Fibroblast of lung (primary cell): Measurements from ENCODE around the gene ITGA3. TPM values are rescaled to one million over a fixed set of nuclear protein-coding genes. Genes with fewer than 3 reads are reported as not detected.

ENCODE experiments used
- DNase-seq, 2 donors: peaks; one replicate each; pipeline versions ENCODE4 v3.0.0 to v3.0.0-alpha.2; 2010; ENCODE audit warnings: low read depth in 2 of 2
- H2AFZ ChIP-seq: 2 replicates; pipeline ENCODE4 v1.5.1; 2012; ENCODE audit warnings: low read length, control low read depth, inconsistent platforms
- H3K27ac ChIP-seq: 2 replicates; pipeline ENCODE4 v1.5.1; 2011; ENCODE audit warnings: low read length, control low read depth; ENCODE audit not compliant: insufficient read depth
- H3K27me3 ChIP-seq: 2 replicates; pipeline ENCODE4 v1.5.1; 2011; ENCODE audit warnings: mild to moderate bottlenecking, low read length; ENCODE audit not compliant: control insufficient read depth, insufficient read depth
- H3K36me3 ChIP-seq: 2 replicates; pipeline ENCODE4 v1.5.1; 2011; ENCODE audit warnings: low read length; ENCODE audit not compliant: control insufficient read depth, insufficient read depth
- H3K4me1 ChIP-seq: 2 replicates; pipeline ENCODE4 v1.5.1; 2011; ENCODE audit warnings: low read length; ENCODE audit not compliant: control insufficient read depth, insufficient read depth; ENCODE audit errors: extremely low read depth
- H3K4me2 ChIP-seq: 2 replicates; pipeline ENCODE4 v1.5.1; 2011; ENCODE audit warnings: low read length, control low read depth; ENCODE audit not compliant: insufficient read depth; ENCODE audit errors: extremely low read depth
- H3K4me3 ChIP-seq, 4 experiments: fragments of 200-600 bp in 1 of 4; sonication (generic) in 1 of 4; replicated peaks in 1 of 4; 2 replicates each; pipeline ENCODE4 v1.5.1; 2011 to 2016; ENCODE audit warnings: low read length in 4 of 4, low read depth in 3 of 4, mild to moderate bottlenecking in 3 of 4, control low read depth in 2 of 4, inconsistent platforms in 1 of 4, mixed read lengths in 1 of 4; ENCODE audit not compliant: insufficient read depth in 1 of 4; ENCODE audit errors: control extremely low read depth in 1 of 4
- H3K79me2 ChIP-seq: 2 replicates; pipeline ENCODE4 v1.5.1; 2012; ENCODE audit warnings: mild to moderate bottlenecking, low read length, inconsistent platforms; ENCODE audit not compliant: control insufficient read depth, insufficient read depth
- H3K9ac ChIP-seq: 2 replicates; pipeline ENCODE4 v1.5.1; 2011; ENCODE audit warnings: mild to moderate bottlenecking, low read length, control low read depth; ENCODE audit not compliant: insufficient read depth
- H3K9me3 ChIP-seq: 2 replicates; pipeline ENCODE4 v1.5.1; 2012; ENCODE audit warnings: low read depth, low read length; ENCODE audit not compliant: control insufficient read depth, insufficient read depth
- H4K20me1 ChIP-seq: 2 replicates; pipeline ENCODE4 v1.5.1; 2011; ENCODE audit warnings: low read length; ENCODE audit not compliant: control insufficient read depth, insufficient read depth; ENCODE audit errors: extremely low read depth
- CTCF ChIP-seq, 2 donors: IDR thresholded peaks in 1 of 2; conservative IDR thresholded peaks in 1 of 2; 1 replicate in 1 of 2; 2 replicates in 1 of 2; pipeline ENCODE4 v1.5.1; 2011 to 2012; ENCODE audit warnings: low read length in 2 of 2, control low read depth in 1 of 2, inconsistent platforms in 1 of 2, low read depth in 1 of 2, mild to moderate bottlenecking in 1 of 2
- EZH2 ChIP-seq: IDR thresholded peaks from 2 replicates; pipeline ENCODE4 v1.5.1; 2012; ENCODE audit warnings: low read length, control low read depth, mild to moderate bottlenecking; ENCODE audit errors: missing control alignments
- polyA plus RNA-seq, 2 donors: library from polyadenylated mRNA; depleted of rRNA in 1 of 2; stranded (reverse) in 1 of 2; unstranded in 1 of 2; fragments of >200 nt; gene quantifications; 2 replicates each; pipeline ENCODE4 v1.2.1, GENCODE V29; 2011 to 2012; ENCODE audit warnings: missing spikeins in 1 of 2
- total RNA-seq: library from RNA; depleted of rRNA; stranded (reverse); fragments of >200 nt; gene quantifications from 2 replicates; pipeline ENCODE4 v1.2.1, GENCODE V29; 2014

ITGA3 gene
- total and polyA plus RNA-seq, 2 donors (not counting 1 experiment from before 2014, with no cell fraction given), result 67.3 to 269 TPM

DNA sequence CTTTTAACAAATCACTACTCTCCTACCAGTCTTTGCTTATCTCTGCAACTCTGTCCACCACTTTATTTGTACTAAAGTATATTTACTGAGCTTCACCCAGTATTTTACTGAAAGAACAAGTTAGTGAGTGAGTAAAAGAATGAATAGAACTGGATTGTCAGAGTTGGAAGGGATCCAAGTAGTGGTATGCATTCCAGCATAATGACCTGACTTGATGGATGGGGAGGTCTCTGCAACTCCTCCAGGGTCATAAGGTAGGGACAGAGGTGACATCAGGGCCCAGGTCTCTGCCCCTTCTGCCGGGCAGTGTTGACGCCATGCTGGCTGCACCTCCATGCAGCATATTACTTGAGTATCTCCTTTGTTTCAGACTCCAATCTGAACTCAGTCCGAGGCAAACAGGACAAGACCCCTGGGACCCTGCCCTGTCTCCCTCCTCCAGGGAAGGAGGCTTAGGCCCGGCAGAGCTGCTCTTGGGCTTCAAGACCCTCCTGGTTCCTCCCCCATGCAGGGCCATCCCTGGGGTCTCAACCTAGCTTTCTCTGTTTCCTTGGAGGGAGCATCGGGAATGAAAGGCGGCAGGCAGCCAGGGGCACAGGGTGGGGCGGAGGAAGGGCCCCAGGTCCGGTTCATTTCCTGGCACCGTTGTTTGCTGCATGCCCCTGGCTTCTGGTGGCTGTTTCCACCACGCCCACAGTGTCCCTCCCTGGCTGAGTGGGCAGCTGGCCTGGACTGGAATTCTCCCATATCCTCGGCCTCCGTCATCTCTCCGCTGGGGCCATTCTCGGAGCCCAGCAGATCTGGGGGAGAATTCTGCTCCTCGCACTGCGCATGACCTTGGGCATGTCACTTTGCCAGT, 12.4 kb upstream of the ITGA3 start:
- Histone ChIP-seq H3K9me3 (no peaks in the 10 kb centered on the region), H3K4me3 (no peak overlapping the region), H3K79me2 (no peaks in the 10 kb centered on the region), H3K27ac (no peak overlapping the region), H3K9ac (no peak overlapping the region), H3K4me2 (no peak overlapping the region), H3K36me3 (no peaks in the 10 kb centered on the region), H3K4me1 (peaks cover 10% of the 10 kb centered on the region), H2AFZ (no peak overlapping the region), H4K20me1 (no peaks in the 10 kb centered on the region), H3K27me3 (no peaks in the 10 kb centered on the region)
- TF ChIP-seq CTCF (conservative IDR thresholded peaks at IDR 0.05 in 1 of 2, IDR thresholded peaks at IDR 0.05 in 1 of 2; ENCODE audit: low read depth in 1 of 2, low read length in 2 of 2) (no peak), EZH2 (no peak)
- DNase-seq, result peak in 1 of 2 donors; percentile 64

DNA sequence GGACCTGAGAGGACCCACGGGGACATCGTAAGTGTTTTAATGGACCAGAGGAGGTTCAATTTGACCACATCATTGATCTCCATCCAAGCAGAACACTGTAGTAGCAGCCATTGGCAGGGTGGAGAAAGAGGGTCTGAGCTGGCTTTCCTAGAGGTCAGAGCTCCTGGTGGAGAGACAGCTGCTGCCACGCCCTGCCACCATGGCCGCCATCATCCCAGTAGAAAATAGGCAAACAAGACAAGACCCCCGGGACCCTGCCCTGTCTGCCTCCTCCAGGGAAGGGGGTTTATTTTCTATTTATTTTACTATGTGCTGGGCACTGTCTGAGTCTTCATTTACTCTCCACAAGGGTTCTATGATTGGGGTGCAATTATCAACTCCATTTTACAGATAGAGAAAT, 11.4 kb upstream of the ITGA3 start:
- Histone ChIP-seq H3K9ac (no peak overlapping the region), H3K4me2 (no peak overlapping the region), H3K4me1 (peaks cover 14% of the 10 kb centered on the region), H3K27me3 (no peaks in the 10 kb centered on the region), H2AFZ (no peak overlapping the region), H3K4me3 (no peak overlapping the region), H4K20me1 (no peaks in the 10 kb centered on the region), H3K27ac (no peak overlapping the region), H3K36me3 (no peaks in the 10 kb centered on the region), H3K9me3 (no peaks in the 10 kb centered on the region), H3K79me2 (no peaks in the 10 kb centered on the region)
- no peak for TF ChIP-seq EZH2
- no peak for TF ChIP-seq CTCF (conservative IDR thresholded peaks at IDR 0.05 in 1 of 2, IDR thresholded peaks at IDR 0.05 in 1 of 2; ENCODE audit: low read depth in 1 of 2, low read length in 2 of 2)
- DNase-seq, result no peak

- Histone ChIP-seq H3K9me3 (no peaks in the 10 kb centered on the region), H3K27ac (no peak overlapping the region), H3K4me3 (no peak overlapping the region), H4K20me1 (no peaks in the 10 kb centered on the region), H3K27me3 (no peaks in the 10 kb centered on the region), H3K4me2 (no peak overlapping the region), H3K79me2 (no peaks in the 10 kb centered on the region), H3K4me1 (peaks cover 14% of the 10 kb centered on the region), H3K9ac (no peak overlapping the region), H3K36me3 (no peaks in the 10 kb centered on the region), H2AFZ (no peak overlapping the region)
- TF ChIP-seq EZH2 (no peak), CTCF (conservative IDR thresholded peaks at IDR 0.05 in 1 of 2, IDR thresholded peaks at IDR 0.05 in 1 of 2; ENCODE audit: low read depth in 1 of 2, low read length in 2 of 2) (no peak)
- DNase-seq, result no peak
Measured at GRCh38 chr17:50045154-50045553, 10.8 kb upstream of the ITGA3 start.
